HL-60/S4 (cell line): ENCODE data around the gene CACNA1A.
"Not testable (repeated sequence)": the region's sequence is repeated elsewhere in the genome, so short reads cannot be mapped to it uniquely, and the experiment has no call there.

ENCODE experiments used
- in situ Hi-C: fragments of 300-500 bp; cut with MboI; formaldehyde crosslinking; loops from 2 replicates; pipeline ENCODE4 v1.14.3; 2022; ENCODE audit warnings: low sequenced_read_pairs

The CACNA1A gene

GRCh38 chr19:13208672-13209483 is 297.4 kb downstream of the CACNA1A start:
- in situ Hi-C loops: no loop called here

DNA sequence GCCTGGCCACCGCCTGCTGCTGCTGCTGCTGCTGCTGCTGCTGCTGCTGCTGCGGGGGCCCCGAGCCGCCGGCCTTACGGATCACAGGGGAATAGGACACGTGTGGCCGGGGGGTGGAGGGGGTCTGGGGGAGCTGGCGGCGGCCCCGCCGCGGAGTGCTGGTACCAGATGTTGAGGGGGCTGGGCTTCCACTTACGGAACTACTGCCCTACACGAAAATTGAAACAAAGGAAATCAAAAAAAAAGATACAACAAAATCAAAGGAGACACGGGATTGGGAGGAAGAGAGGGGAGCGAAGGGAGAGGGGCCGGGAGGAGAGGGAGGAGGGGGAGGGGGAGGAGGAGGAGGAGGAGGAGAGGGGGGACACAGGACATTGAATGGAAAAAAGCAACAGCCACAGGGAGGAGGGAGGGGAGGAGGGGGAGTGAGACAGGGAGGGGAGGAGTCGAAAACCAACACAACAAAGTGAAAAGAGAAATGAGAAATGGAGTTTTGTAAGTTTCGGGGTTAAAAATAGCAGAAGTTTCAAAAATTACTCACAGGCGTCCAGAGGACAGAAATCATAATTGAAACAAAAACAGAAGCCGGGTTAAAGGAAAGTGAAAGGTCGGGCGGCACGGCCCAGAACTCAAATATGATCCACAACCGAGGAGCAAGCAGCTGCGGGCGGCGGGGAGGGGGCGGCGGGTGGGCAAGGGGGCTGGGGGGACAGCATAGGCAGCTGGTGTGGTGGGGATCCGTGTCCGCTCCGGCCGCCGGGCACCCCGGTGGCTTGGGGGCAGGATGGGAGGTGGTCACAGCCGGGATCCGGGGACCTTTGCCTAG is 298.2 kb downstream of the CACNA1A start:
- in situ Hi-C loops: no loop called here

GRCh38 chr19:13207237-13207845 is 298.9 kb downstream of the CACNA1A start:
- in situ Hi-C loops: no loop called here

- in situ Hi-C loops: no loop called here
Observed at GRCh38 chr19:13206587-13206986, 299.7 kb downstream of the CACNA1A start.

GRCh38 chr19:13202112-13202511 is 304.2 kb downstream of the CACNA1A start:
- in situ Hi-C loops: not testable (repeated sequence)

DNA sequence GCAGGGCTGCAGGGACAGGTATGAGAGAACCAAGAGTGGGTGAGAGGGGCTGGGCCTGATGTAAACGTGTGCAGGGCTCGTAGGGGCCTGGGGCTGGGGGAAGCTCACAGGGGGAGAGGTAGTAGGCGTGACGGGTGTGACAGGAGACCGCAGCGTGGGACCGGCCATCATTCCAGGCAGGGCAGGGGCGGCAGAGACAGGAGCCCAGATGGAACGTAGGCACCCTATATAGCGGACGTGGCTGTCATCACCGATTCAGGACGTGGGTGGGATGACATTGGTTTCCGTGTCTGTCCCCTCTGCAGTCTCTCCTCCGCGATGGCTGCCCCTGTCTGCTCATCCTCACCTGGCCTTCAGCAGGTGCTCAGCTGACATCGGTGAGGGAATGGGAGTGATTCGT is 307.6 kb downstream of the CACNA1A start:
- in situ Hi-C loops: no loop called here

- in situ Hi-C loops: no loop called here
Observed at GRCh38 chr19:13195678-13196077, 310.6 kb downstream of the CACNA1A start.

DNA sequence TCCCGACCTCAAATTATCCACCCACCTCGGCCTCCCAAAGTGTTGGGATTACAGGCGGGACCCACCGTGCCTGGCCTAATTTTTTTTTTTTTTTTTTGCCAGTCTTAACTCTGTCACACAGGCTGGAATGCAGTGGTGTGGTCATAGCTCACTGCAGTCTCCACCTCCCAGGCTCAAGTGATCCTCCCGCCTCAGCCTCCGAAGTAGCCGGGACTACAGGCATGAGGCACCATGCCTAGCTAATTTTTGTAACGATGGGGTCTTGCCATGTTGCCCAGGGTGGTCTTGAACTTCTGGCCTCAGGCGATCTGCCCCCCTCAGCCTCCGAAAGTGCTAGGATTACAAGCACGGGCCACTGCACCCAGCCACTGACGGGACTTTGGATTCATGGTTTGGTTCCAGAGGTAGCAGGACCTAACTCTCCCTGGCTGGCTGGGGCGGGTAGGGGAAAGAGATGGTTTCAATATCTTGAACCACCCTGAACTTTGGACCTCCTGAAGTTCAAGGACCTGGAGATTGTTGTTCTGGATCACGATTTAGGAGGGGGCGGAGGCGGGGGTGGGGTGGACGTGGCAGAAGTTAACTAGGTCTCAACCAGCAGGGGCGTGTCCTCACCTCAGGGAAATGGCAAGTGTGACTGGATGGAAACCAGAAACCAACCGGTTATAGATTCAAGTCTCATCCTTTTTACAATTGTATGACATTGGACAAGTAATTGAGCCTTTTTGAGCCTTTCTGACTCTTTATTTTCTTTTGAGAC is 315.3 kb downstream of the CACNA1A start:
- in situ Hi-C loops: no loop called here

DNA sequence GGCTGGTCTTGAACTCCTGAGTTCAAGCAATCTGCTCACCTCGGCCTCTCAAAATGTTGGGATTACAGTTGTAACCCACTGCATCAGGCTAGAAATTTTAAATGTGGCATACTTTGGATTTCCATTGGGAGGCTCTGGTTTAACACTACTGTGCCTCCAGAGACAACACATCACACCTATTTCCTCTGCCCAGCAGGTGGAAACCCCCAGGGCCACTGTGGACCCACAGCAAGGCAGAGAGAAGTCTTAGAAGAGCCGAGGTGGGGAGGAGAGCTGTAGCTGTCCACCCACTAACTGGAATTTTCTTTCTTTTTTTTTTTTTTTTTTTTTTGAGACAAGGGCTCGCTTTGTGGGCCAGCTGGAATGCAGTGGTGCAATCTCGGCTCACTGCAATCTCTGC is 316.7 kb downstream of the CACNA1A start:
- in situ Hi-C loops: no loop called here

- in situ Hi-C loops: no loop called here
Observed at GRCh38 chr19:13187419-13187818, 318.9 kb downstream of the CACNA1A start.

DNA sequence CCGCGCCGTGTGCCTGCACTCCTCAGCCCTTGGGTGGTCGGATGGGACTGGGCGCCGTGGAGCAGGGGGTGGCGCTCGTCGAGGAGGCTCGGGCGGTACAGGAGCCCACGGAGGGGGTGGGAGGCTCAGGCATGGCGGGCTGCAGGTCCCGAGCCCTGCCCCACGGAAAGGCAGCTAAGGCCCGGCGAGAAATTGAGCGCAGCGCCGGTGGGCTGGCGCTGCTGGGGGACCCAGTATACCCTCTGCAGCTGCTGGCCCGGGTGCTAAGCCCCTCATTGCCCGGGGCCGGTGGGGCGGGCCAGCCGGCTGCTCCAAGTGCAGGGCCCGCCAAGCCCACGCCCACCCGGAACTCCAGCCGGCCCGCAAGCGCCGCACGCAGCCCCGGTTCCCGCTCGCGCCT is 319.6 kb downstream of the CACNA1A start:
- in situ Hi-C loops: not testable (repeated sequence)

GRCh38 chr19:13185763-13186657 is 320.3 kb downstream of the CACNA1A start:
- in situ Hi-C loops: not testable (repeated sequence)

DNA sequence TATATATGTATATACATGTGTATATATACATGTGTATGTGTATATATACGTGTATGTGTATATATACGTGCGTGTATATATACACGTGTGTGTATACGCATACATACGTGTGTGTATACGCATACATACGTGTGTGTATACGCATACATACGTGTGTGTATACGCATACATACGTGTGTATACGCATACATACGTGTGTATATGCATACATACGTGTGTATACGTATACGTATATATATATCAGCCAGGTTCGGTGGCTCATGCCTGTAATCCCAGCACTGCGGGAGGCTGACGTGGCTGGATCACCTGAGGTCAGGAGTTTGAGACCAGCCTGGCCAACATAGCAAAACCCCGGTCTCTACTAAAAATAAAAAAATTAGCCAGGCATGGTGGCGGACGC is 321.4 kb downstream of the CACNA1A start:
- in situ Hi-C loops: not testable (repeated sequence)

GRCh38 chr19:13181747-13182388 is 324.4 kb downstream of the CACNA1A start:
- in situ Hi-C loops: no loop called here

- in situ Hi-C loops: not testable (repeated sequence)
Observed at GRCh38 chr19:13178291-13178690, 328.0 kb downstream of the CACNA1A start.

DNA sequence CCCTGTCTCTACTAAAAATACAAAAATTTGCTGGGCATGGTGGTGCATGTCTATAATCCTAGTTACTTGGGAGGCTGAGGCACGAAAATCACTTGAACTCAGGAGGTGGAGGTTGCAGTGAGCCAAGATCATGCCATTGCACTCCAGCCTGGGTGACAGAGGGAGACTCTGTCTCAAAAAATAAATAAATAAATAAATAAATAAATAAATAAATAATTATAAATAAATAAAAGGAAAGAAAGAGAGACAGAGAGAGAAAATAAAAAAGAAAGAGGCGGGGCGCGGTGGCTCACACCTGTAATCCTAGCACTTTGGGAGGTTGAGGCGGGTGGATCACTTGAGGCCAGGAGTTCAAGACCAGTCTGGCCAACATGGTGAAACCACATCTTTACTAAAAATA is 328.7 kb downstream of the CACNA1A start:
- in situ Hi-C loops: not testable (repeated sequence)

DNA sequence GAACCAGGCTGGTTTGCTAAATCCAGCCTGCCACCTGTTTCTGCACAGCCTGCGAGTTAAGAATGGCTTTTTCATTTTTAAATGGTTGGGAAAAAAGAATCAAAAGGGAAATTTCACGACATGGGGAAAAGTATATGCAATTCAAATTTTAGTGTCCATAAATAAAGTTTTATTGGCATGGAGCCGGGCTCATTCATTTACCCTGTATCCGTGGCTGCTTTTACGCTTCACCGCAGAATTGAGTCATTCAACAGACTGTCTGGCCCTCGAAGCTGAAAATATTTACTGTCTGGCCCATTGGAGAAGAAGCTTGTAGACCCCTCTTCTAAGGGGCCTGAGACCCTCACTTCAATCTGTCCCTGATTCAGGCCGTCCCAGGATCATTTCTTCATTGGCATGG is 329.9 kb downstream of the CACNA1A start:
- in situ Hi-C loops: no loop called here

DNA sequence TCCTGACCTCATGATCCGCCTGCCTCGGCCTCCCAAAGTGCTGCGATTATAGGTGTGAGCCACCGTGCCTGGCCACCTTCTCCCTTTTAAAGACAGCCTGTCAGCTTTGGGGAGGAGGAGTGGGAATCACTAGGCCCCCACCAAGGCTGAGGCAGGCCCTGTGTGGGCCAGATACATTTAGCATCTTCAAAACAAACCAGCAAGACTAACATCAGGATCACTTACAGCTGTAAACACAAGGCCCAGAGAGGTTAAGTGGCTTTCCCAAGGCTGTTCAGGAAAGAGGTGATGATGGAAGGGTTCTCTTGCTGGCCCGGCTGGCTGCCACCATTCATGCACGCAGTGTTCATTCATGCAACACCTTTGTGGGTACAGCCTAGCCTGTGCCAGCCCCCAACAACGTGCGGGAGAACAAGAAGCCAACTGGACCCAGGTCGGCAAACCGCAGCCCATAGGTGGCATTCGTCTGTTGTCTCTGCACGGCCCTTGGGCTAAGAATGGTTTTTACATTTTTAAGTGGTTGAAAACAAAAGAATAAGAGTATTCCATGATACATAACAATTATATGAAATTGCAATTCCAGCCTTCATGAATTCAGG is 333.0 kb downstream of the CACNA1A start:
- in situ Hi-C loops: no loop called here
